ENCODE results near the gene NCOA4.
"Not testable (repeated sequence)": the region's sequence is repeated elsewhere in the genome, so short reads cannot be mapped to it uniquely, and the experiment has no call there.

DNA sequence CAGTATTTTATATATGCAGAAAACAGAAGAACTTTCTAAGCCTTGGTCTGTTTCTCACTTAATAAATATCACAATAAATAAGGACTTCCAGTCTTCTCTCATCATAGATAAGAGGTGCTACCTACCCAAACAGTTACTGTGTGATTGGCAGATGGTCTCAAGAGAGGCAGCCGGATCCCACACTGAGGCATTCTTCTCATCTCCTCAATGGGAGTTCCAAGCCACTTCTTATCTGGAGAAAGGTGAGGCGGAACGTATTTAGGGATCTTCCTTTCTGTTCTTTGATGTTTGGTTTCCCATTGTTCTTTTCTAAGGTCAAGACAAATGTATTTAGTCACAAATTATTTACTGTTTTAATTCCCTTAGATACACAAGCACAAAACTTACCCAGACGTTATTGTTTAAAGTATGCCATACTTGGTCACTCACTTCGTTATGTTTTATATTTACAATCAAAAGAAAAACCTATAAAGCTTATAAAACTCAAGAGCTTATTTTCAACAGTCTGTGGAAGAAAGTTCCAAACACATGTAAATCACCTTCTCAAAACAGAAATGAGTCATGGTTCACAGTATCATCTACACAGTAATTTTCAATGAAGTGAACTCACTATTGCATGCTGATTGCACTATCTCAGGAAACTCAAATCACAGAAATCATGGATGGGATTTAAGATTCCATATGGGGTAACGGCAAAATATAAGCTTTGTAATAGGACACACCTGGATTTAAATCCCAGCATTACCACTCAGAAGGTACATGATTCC lies 67.6 kb downstream of the NCOA4 start:
- TF ChIP-seq, protein P1, sequence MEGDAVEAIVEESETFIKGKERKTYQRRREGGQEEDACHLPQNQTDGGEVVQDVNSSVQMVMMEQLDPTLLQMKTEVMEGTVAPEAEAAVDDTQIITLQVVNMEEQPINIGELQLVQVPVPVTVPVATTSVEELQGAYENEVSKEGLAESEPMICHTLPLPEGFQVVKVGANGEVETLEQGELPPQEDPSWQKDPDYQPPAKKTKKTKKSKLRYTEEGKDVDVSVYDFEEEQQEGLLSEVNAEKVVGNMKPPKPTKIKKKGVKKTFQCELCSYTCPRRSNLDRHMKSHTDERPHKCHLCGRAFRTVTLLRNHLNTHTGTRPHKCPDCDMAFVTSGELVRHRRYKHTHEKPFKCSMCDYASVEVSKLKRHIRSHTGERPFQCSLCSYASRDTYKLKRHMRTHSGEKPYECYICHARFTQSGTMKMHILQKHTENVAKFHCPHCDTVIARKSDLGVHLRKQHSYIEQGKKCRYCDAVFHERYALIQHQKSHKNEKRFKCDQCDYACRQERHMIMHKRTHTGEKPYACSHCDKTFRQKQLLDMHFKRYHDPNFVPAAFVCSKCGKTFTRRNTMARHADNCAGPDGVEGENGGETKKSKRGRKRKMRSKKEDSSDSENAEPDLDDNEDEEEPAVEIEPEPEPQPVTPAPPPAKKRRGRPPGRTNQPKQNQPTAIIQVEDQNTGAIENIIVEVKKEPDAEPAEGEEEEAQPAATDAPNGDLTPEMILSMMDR (IDR thresholded peaks at IDR 0.05), result not testable (repeated sequence)
- TF ChIP-seq POLR2A (IDR thresholded peaks at IDR 0.05), result not testable (repeated sequence)

Data from right lobe of liver (tissue), 4 donors.